Esophagus muscularis mucosa (tissue), 4 donors: ENCODE data around the gene BCL11A. TPM values are rescaled to one million over a fixed set of nuclear protein-coding genes. Genes with fewer than 3 reads are reported as not detected.

Source experiments
- DNase-seq: peaks from one replicate; pipeline ENCODE4 v3.0.0-alpha.2; 2017; ENCODE audit errors: extremely low spot score
- H3K27ac ChIP-seq, 4 donors: fragments of 200-600 bp; sonication (generic); replicated peaks in 1 of 4; 1 replicate in 3 of 4; 2 replicates in 1 of 4; pipeline ENCODE4 v1.5.1; 2016 to 2019; ENCODE audit warnings: mild to moderate bottlenecking in 1 of 4
- H3K27me3 ChIP-seq, 4 donors: fragments of 200-600 bp; sonication (generic); one replicate each; pipeline versions ENCODE4 v1.5.1 to v1.6.0; 2016 to 2019
- H3K36me3 ChIP-seq, 4 donors: fragments of 200-600 bp; sonication (generic); one replicate each; pipeline ENCODE4 v1.5.1; 2016 to 2019
- H3K4me1 ChIP-seq, 4 donors: fragments of 200-600 bp; sonication (generic); one replicate each; pipeline ENCODE4 v1.5.1; 2016 to 2019
- H3K4me3 ChIP-seq, 4 donors: fragments of 200-600 bp; sonication (generic); 1 replicate in 2 of 4; 2 replicates in 2 of 4; pipeline ENCODE4 v1.5.1; 2016 to 2019; ENCODE audit warnings: mild to moderate bottlenecking in 4 of 4, moderate library complexity in 1 of 4
- H3K9me3 ChIP-seq, 4 donors: fragments of 200-600 bp; sonication (generic); 1 replicate in 3 of 4; 2 replicates in 1 of 4; pipeline ENCODE4 v1.5.1; 2016 to 2019
- EP300 ChIP-seq: sonication (generic); formaldehyde crosslinking; IDR thresholded peaks from one replicate; pipeline ENCODE4 v1.6.1; 2017; ENCODE audit warnings: antibody characterized with exemption
- POLR2A ChIP-seq: fragments of 450-650 bp; IDR thresholded peaks from one replicate; pipeline ENCODE4 v1.6.1; 2017; ENCODE audit warnings: antibody characterized with exemption, moderate library complexity, mild to moderate bottlenecking, low read depth
- POLR2AphosphoS5 ChIP-seq, 2 donors: sonication (generic); formaldehyde crosslinking; IDR thresholded peaks; one replicate each; pipeline ENCODE4 v1.6.1; 2017; ENCODE audit warnings: antibody characterized with exemption in 2 of 2
- WGBS: methylation state at CpG from one replicate; pipeline ENCODE4 v1.1.5; 2018; 5-methylcytosine and 5-hydroxymethylcytosine counted together
- intact Hi-C: fragments of 100-400 bp; cut with DNase I; formaldehyde crosslinking; loops from one replicate; pipeline ENCODE4 v1.15.1; 2023
- total RNA-seq, 4 donors: library from RNA; depleted of rRNA; stranded (reverse); fragments of >200 nt; gene quantifications; one replicate each; pipeline versions ENCODE4 v1.1.0 to v1.2.1, GENCODE V29; 2016
- TF ChIP-seq, protein P1 (sequence below), 3 experiments: fragments of 200-600 bp in 2 of 3; fragments of 450-650 bp in 1 of 3; sonication (generic) in 2 of 3; IDR thresholded peaks; one replicate each; pipeline ENCODE4 v1.5.1; 2017 to 2019; ENCODE audit warnings: antibody characterized with exemption in 3 of 3, mild to moderate bottlenecking in 2 of 3, moderate library complexity in 1 of 3

The BCL11A gene
- total RNA-seq, 4 donors from 2014 or later, result 3.5 to 11.3 (median 4.7) TPM

- H3K4me3 ChIP-seq, result no peak overlapping the region
- no peaks in the 10 kb centered on the region for H3K9me3 ChIP-seq
- intact Hi-C loops, result no loop called here
- peaks cover 10 to 37% (median 14%) of the 10 kb centered on the region in 4 donors for H3K4me1 ChIP-seq
- H3K27ac ChIP-seq, result no peak overlapping the region
- TF ChIP-seq, protein P1, sequence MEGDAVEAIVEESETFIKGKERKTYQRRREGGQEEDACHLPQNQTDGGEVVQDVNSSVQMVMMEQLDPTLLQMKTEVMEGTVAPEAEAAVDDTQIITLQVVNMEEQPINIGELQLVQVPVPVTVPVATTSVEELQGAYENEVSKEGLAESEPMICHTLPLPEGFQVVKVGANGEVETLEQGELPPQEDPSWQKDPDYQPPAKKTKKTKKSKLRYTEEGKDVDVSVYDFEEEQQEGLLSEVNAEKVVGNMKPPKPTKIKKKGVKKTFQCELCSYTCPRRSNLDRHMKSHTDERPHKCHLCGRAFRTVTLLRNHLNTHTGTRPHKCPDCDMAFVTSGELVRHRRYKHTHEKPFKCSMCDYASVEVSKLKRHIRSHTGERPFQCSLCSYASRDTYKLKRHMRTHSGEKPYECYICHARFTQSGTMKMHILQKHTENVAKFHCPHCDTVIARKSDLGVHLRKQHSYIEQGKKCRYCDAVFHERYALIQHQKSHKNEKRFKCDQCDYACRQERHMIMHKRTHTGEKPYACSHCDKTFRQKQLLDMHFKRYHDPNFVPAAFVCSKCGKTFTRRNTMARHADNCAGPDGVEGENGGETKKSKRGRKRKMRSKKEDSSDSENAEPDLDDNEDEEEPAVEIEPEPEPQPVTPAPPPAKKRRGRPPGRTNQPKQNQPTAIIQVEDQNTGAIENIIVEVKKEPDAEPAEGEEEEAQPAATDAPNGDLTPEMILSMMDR (IDR thresholded peaks at IDR 0.05), result no peak
- TF ChIP-seq POLR2AphosphoS5 (IDR thresholded peaks at IDR 0.05) (no peak), EP300 (no peak), POLR2A (no peak)
- H3K27me3 ChIP-seq, result peaks cover 0 to 8% (median 0%) of the 10 kb centered on the region in 4 donors
- no peak for DNase-seq
- no peaks in the 10 kb centered on the region for H3K36me3 ChIP-seq
- WGBS, result 94% methylated on average over 9 of the region's 9 CpGs
These were observed 15.4 kb downstream of the BCL11A start for GRCh38 chr2:60538101-60538500.

GRCh38 chr2:60536746-60537145, 16.7 kb downstream of the BCL11A start:
- TF ChIP-seq POLR2A (no peak), POLR2AphosphoS5 (IDR thresholded peaks at IDR 0.05) (no peak), EP300 (no peak)
- TF ChIP-seq, protein P1 (IDR thresholded peaks at IDR 0.05), result no peak
- peaks cover 10 to 44% (median 14%) of the 10 kb centered on the region in 4 donors for H3K4me1 ChIP-seq
- DNase-seq, result no peak
- peaks cover 0 to 12% (median 0%) of the 10 kb centered on the region in 4 donors for H3K27me3 ChIP-seq
- 15% methylated on average over 1 of the region's 1 CpG for WGBS
- no peaks in the 10 kb centered on the region for H3K9me3 ChIP-seq
- no peaks in the 10 kb centered on the region for H3K36me3 ChIP-seq
- no peak overlapping the region for H3K4me3 ChIP-seq
- no peak overlapping the region for H3K27ac ChIP-seq
- intact Hi-C loops, result no loop called here

GRCh38 chr2:60535685-60536312, 17.7 kb downstream of the BCL11A start:
- WGBS, result 90% methylated on average over 11 of the region's 11 CpGs
- H3K4me3 ChIP-seq, result no peak overlapping the region
- DNase-seq, result no peak
- peaks cover 0 to 19% (median 0%) of the 10 kb centered on the region in 4 donors for H3K27me3 ChIP-seq
- TF ChIP-seq, protein P1 (IDR thresholded peaks at IDR 0.05), result no peak
- TF ChIP-seq EP300, result no peak
- no peaks in the 10 kb centered on the region for H3K9me3 ChIP-seq
- no peaks in the 10 kb centered on the region for H3K36me3 ChIP-seq
- intact Hi-C loops, result no loop called here
- H3K27ac ChIP-seq, result no peak overlapping the region
- H3K4me1 ChIP-seq, result peaks cover 14 to 52% (median 20%) of the 10 kb centered on the region in 4 donors

- DNase-seq, result no peak
- no peak overlapping the region for H3K4me3 ChIP-seq
- TF ChIP-seq POLR2A (no peak), EP300 (no peak), POLR2AphosphoS5 (IDR thresholded peaks at IDR 0.05) (no peak)
- TF ChIP-seq, protein P1 (IDR thresholded peaks at IDR 0.05), result no peak
- intact Hi-C loops, result no loop called here
- H3K27ac ChIP-seq, result no peak overlapping the region
- H3K36me3 ChIP-seq, result no peaks in the 10 kb centered on the region
- peaks cover 0 to 21% (median 0%) of the 10 kb centered on the region in 4 donors for H3K27me3 ChIP-seq
- H3K4me1 ChIP-seq, result peaks cover 15 to 60% (median 27%) of the 10 kb centered on the region in 4 donors
- 74% methylated on average over 6 of the region's 6 CpGs for WGBS
- H3K9me3 ChIP-seq, result no peaks in the 10 kb centered on the region
These were observed 18.4 kb downstream of the BCL11A start for GRCh38 chr2:60534892-60535684.
